ENCODE measurements around the gene MINDY4B.
A peak's percentile ranks its signal among the peaks of the same experiment; 100 is the strongest.

MINDY4B gene

GRCh38 chr3:150844484-150844883 lies 60.8 kb downstream of the MINDY4B start:
- DNase-seq (ENCODE audit: low spot score): no peak

GRCh38 chr3:150843241-150843640 lies 62.0 kb downstream of the MINDY4B start:
- no peak for DNase-seq (ENCODE audit: low spot score)

- DNase-seq (ENCODE audit: low spot score): no peak
These were observed 64.3 kb downstream of the MINDY4B start for GRCh38 chr3:150840802-150841515.

GRCh38 chr3:150830745-150831144 lies 74.5 kb downstream of the MINDY4B start:
- DNase-seq (ENCODE audit: low spot score): no peak

- peak; percentile 47 for DNase-seq (ENCODE audit: low spot score)
These were observed 75.1 kb downstream of the MINDY4B start for GRCh38 chr3:150830094-150830681.

- DNase-seq (ENCODE audit: low spot score): no peak
These were observed 75.8 kb downstream of the MINDY4B start for GRCh38 chr3:150829408-150829807.

- no peak for DNase-seq (ENCODE audit: low spot score)
These were observed 76.2 kb downstream of the MINDY4B start for GRCh38 chr3:150828997-150829396.

- DNase-seq (ENCODE audit: low spot score): no peak
These were observed 77.0 kb downstream of the MINDY4B start for GRCh38 chr3:150828261-150828660.

GRCh38 chr3:150826466-150827282 lies 78.6 kb downstream of the MINDY4B start:
- no peak for DNase-seq (ENCODE audit: low spot score)

GRCh38 chr3:150825916-150826377 lies 79.3 kb downstream of the MINDY4B start:
- DNase-seq (ENCODE audit: low spot score): no peak

GRCh38 chr3:150825192-150825915 lies 79.9 kb downstream of the MINDY4B start:
- DNase-seq (ENCODE audit: low spot score): no peak

GRCh38 chr3:150823277-150823676 lies 82.0 kb downstream of the MINDY4B start:
- DNase-seq (ENCODE audit: low spot score): no peak

- no peak for DNase-seq (ENCODE audit: low spot score)
These were observed 82.6 kb downstream of the MINDY4B start for GRCh38 chr3:150822636-150823035.
